Measurements from ENCODE around the gene TNFSF11.
A peak's percentile ranks its signal among the peaks of the same experiment; 100 is the strongest.

Gene TNFSF11

DNA sequence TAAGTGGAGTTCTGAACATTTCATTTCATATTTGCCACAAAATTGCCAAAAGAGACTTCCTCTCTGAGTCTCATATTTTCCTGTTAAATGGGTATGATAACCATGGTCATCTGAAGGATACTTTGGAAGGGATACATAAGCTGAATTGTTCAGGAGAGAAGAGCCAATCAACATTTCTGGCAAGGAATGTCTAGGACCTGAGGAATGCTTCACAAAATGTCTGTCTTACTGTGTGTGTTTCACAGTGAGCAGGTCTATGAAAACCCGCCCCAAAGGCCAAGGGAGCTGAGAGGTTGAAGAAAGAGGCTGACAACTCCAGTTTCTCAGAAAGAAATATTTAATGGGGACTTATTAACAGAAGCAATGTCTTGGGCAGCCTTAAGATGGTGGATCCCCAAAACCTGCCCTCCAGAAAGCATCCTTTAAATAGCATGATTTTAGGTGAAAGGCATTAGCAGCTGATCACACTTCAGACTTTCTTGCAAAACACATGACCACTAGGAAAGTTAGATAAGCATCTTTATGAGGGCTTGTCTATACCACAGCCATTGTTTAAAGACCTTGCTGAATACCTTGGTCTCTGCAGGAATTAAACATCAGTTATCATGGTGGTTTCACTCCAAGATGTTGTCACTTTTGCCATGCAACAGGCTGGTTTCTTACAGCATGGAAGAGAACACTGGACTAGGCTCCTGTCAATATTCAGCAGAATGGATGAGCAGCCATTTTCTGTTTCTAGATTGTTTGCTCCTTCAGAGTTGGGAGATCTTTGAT, 78.9 kb downstream of the TNFSF11 start:
- peak overlapping the region; percentile 5 for H3K4me3 ChIP-seq (ENCODE audit: low read length, poor library complexity, severe bottlenecking)
- H3K4me2 ChIP-seq (ENCODE audit: low read depth, low read length, poor library complexity, severe bottlenecking) = peak overlapping the region; percentile 38
- peaks cover 21% of the 10 kb centered on the region for H3K4me1 ChIP-seq (ENCODE audit: insufficient read depth, low read length, poor library complexity, severe bottlenecking)
- H3F3A ChIP-seq (ENCODE audit: low read depth) = no peaks in the 10 kb centered on the region
- H3K36me3 ChIP-seq (ENCODE audit: insufficient read depth, low read length) = no peaks in the 10 kb centered on the region
- H3K9ac ChIP-seq (ENCODE audit: low read depth, low read length, poor library complexity, severe bottlenecking) = no peak overlapping the region
- H4K20me1 ChIP-seq (ENCODE audit: insufficient read depth, low read length, poor library complexity, severe bottlenecking) = no peaks in the 10 kb centered on the region
- peak overlapping the region; percentile 40; the same call in 1 of the 2 replicates for H2AFZ ChIP-seq (ENCODE audit: low read length)
- H3K9me2 ChIP-seq (replicated peaks; ENCODE audit: low read depth, low read length) = no peaks in the 10 kb centered on the region
- no peaks in the 10 kb centered on the region for H3K9me3 ChIP-seq (ENCODE audit: insufficient read depth, low read depth, low read length)
- H3K79me2 ChIP-seq (ENCODE audit: insufficient read depth, low read length) = no peaks in the 10 kb centered on the region
- no peaks in the 10 kb centered on the region for H3K27me3 ChIP-seq (ENCODE audit: insufficient read depth, low read length, poor library complexity, severe bottlenecking)
- TF ChIP-seq EZH2phosphoT487 (IDR thresholded peaks at IDR 0.05; ENCODE audit: borderline replicate concordance) (no peak), CTCF (conservative IDR thresholded peaks at IDR 0.05; ENCODE audit: low read length) (no peak)

DNA sequence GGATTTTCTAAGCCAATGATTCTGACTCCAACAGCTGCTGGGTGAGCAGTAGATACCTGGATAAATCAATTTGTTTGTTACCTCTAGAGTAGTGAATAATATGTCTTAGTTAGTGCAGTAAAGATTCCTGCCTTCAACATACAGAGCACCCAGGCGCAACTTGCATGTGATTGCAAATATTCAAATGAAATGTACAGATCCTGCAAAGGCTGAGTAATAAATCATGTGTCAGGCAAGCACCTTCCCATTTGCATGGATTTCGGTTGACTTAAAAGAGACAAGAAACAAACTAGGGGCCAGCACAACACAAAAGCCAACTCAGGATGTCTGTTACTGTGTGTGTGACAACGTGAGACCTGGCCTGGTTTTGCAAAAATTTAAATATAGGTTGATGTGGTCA, 79.7 kb downstream of the TNFSF11 start:
- peak overlapping the region; percentile 38 for H3K4me2 ChIP-seq (ENCODE audit: low read depth, low read length, poor library complexity, severe bottlenecking)
- no peak for TF ChIP-seq EZH2phosphoT487 (IDR thresholded peaks at IDR 0.05; ENCODE audit: borderline replicate concordance)
- TF ChIP-seq CTCF (conservative IDR thresholded peaks at IDR 0.05; ENCODE audit: low read length) = no peak

GRCh38 chr13:42654212-42654611, 80.3 kb downstream of the TNFSF11 start:
- H2AFZ ChIP-seq (ENCODE audit: low read length) = 0 out of 2 replicates have a peak overlapping the region, but pooled peaks have one; percentile 35
- H3K9me3 ChIP-seq (ENCODE audit: insufficient read depth, low read depth, low read length) = no peaks in the 10 kb centered on the region
- H3K79me2 ChIP-seq (ENCODE audit: insufficient read depth, low read length) = no peaks in the 10 kb centered on the region
- peaks cover 21% of the 10 kb centered on the region for H3K4me1 ChIP-seq (ENCODE audit: insufficient read depth, low read length, poor library complexity, severe bottlenecking)
- no peaks in the 10 kb centered on the region for H3K36me3 ChIP-seq (ENCODE audit: insufficient read depth, low read length)
- no peaks in the 10 kb centered on the region for H3K27me3 ChIP-seq (ENCODE audit: insufficient read depth, low read length, poor library complexity, severe bottlenecking)
- H4K20me1 ChIP-seq (ENCODE audit: insufficient read depth, low read length, poor library complexity, severe bottlenecking) = no peaks in the 10 kb centered on the region
- no peak for TF ChIP-seq EZH2phosphoT487 (IDR thresholded peaks at IDR 0.05; ENCODE audit: borderline replicate concordance)
- TF ChIP-seq CTCF (conservative IDR thresholded peaks at IDR 0.05; ENCODE audit: low read length) = no peak
- H3K4me2 ChIP-seq (ENCODE audit: low read depth, low read length, poor library complexity, severe bottlenecking) = no peak overlapping the region
- H3K9ac ChIP-seq (ENCODE audit: low read depth, low read length, poor library complexity, severe bottlenecking) = no peak overlapping the region
- no peaks in the 10 kb centered on the region for H3F3A ChIP-seq (ENCODE audit: low read depth)
- no peak overlapping the region for H3K4me3 ChIP-seq (ENCODE audit: low read length, poor library complexity, severe bottlenecking)
- H3K9me2 ChIP-seq (replicated peaks; ENCODE audit: low read depth, low read length) = no peaks in the 10 kb centered on the region

More for the DNA sequence above, 79.7 kb downstream of the TNFSF11 start:
- H3K27me3 ChIP-seq (ENCODE audit: insufficient read depth, low read length, poor library complexity, severe bottlenecking) = no peaks in the 10 kb centered on the region
- 0 out of 2 replicates have a peak overlapping the region, but pooled peaks have one; percentile 40 for H2AFZ ChIP-seq (ENCODE audit: low read length)
- H3K4me3 ChIP-seq (ENCODE audit: low read length, poor library complexity, severe bottlenecking) = no peak overlapping the region
- H3K79me2 ChIP-seq (ENCODE audit: insufficient read depth, low read length) = no peaks in the 10 kb centered on the region
- no peaks in the 10 kb centered on the region for H3K9me3 ChIP-seq (ENCODE audit: insufficient read depth, low read depth, low read length)
- peaks cover 21% of the 10 kb centered on the region for H3K4me1 ChIP-seq (ENCODE audit: insufficient read depth, low read length, poor library complexity, severe bottlenecking)
- no peaks in the 10 kb centered on the region for H4K20me1 ChIP-seq (ENCODE audit: insufficient read depth, low read length, poor library complexity, severe bottlenecking)
- no peaks in the 10 kb centered on the region for H3K36me3 ChIP-seq (ENCODE audit: insufficient read depth, low read length)
- H3K9me2 ChIP-seq (replicated peaks; ENCODE audit: low read depth, low read length) = no peaks in the 10 kb centered on the region
- H3K9ac ChIP-seq (ENCODE audit: low read depth, low read length, poor library complexity, severe bottlenecking) = no peak overlapping the region
- H3F3A ChIP-seq (ENCODE audit: low read depth) = no peaks in the 10 kb centered on the region

Measured in Loucy (cell line).